Superior temporal gyrus (tissue), 1 donor: ENCODE results near the gene TSNAX.
"Not testable (repeated sequence)": the region's sequence is repeated elsewhere in the genome, so short reads cannot be mapped to it uniquely, and the experiment has no call there.

Experiments used
- DNase-seq: peaks from one replicate; pipeline ENCODE4 v3.0.0-alpha.2; 2016; ENCODE audit errors: extremely low spot score

Gene TSNAX

GRCh38 chr1:231561647-231562383, 33.3 kb downstream of the TSNAX start:
- DNase-seq = no peak

DNA sequence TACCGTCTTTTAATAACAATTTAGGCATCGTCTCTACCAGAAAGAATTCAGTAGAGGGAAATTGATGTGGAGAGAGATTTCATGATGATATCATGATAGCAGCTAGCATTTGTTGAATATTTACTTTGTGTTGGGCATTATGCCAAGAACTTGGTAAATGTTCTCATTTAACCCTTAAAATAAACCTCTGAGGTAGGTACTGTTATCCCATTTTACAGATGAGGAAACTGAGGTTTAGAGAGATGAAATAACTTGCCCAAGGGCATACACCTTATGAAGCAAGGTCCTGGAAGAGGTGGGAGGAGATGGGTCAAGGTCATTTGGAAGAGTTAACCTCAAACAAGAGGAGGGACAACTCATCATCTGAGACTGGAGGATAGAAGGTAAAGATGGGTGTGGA, 34.8 kb downstream of the TSNAX start:
- DNase-seq = no peak

DNA sequence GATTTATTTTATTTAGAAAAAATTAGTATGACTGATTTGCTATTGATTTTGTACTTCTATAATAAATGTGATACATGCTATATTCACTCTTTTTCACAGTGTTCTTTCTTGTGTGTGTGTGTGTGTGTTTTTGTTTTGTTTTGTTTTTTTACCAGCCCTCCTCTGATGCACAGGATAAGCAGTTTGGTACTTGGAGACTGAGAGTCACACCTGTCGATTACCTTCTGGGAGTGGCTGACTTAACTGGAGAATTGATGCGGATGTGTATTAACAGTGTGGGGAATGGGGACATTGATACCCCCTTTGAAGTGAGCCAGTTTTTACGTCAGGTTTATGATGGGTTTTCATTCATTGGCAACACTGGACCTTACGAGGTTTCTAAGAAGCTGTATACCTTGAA, 35.9 kb downstream of the TSNAX start:
- DNase-seq = no peak

DNA sequence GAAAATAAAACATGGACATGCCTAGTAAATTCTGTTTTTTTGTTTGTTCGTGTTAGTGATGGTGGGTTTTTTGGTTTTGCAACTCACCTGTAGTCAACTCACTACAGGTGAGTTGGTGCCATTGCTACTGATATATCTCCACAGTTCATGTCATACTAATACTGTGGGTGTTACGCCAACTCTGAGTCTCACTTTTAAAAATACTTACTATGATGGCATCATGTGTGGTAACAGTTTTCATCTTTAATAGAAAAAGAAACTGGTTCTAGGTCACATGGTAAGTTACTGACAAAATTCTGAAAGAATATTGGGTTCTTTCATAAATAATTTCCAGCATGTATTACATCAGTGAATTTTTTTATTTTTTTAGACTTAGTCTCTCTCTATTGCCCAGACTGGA, 38.0 kb downstream of the TSNAX start:
- DNase-seq = no peak

DNA sequence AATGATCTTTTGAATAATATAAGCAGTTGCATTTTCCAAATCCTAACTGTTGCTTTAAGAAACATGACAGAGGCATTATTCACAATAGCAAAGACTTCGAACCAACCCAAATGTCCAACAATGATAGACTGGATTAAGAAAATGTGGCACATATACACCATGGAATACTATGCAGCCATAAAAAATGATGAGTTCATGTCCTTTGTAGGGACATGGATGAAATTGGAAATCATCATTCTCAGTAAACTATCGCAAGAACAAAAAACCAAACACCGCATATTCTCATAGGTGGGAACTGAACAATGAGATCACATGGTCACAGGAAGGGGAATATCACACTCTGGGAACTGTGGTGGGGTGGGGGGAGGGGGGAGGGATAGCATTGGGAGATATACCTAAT, 41.8 kb downstream of the TSNAX start:
- not testable (repeated sequence) for DNase-seq

- DNase-seq = no peak
These were observed 43.4 kb downstream of the TSNAX start for GRCh38 chr1:231571904-231572303.

- DNase-seq = no peak
These were observed 47.0 kb downstream of the TSNAX start for GRCh38 chr1:231575472-231575871.

DNA sequence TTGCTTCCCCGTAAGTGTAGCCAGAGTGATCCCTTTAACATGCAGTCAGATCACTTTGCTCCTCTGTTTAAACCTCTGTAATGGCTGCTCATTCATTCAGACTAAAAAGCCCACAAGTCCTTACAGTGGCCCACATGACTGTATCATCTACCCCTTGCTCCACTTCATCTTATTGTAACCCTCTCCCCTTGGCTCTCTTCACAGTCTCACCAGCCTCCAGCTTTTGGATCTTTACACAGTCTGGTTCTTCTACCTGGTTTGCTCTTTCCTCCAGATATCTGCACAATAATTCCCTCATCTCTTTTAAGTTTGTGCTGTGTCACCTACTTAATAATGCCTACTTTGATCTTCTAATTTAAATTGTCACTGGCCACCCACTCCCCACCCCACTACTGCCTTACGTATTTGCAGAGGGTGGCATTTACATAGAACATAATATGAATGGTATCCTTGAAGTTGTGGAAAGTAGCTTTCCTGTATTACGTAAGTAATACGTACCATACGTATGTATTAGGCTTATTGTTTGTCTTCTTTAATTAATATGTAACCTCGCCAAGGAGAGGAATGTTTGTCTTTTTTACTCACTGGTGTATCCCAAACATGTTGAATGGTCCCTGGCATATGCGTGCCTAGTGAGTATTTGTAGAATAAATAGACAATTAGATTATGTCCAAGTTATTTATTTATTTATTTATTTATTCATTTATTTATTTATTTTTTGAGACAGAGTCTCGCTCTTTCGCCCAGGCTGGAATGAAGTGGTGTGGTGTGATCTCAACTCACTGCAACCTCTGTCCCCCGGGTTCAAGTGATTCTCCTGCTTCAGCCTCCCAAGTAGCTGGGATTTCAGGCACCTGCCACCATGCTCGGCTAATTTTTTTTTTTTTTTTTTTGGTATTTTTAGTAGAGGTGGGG, 48.6 kb downstream of the TSNAX start:
- DNase-seq = no peak

- DNase-seq = no peak
These were observed 52.4 kb downstream of the TSNAX start for GRCh38 chr1:231580874-231581273.

- no peak for DNase-seq
These were observed 53.4 kb downstream of the TSNAX start for GRCh38 chr1:231581859-231582258.

DNA sequence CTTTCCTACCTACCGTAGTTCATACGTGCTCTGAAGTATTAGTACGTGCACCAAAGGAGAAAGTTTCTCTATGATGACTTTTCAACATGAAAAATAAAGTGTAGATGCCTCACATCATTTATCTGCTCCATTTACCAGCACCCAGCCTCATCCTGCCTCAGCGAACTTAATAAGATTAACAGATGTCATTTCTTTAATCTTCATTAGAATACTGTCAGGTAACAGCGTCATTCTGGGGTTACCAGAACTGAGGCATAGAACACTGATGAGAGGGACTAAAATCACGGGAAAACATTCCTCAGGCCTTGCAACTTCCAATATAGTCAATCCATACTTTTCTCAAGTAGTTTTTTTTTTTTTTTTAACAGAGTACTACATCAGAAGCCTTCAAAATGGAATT, 54.9 kb downstream of the TSNAX start:
- no peak for DNase-seq

- peak; percentile 45 for DNase-seq
These were observed 55.6 kb downstream of the TSNAX start for GRCh38 chr1:231584117-231584516.

DNA sequence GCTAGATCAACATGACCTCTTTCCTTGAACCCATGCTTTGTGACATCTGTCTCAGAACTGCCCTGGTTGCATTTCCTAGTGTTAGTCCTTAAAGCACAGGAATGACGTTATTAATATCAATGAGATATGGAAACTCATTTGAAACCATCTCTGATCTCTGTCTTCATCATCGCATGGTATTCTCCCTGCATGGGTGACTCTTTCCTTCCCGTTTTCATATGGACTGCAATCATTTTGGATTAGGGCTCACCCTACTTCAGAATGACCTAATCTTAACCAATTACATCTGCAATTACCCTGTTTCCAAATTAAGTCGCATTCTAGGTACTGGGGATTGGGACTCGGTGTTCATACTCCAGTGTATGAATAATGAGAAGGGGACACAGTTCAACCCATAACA, 56.5 kb downstream of the TSNAX start:
- DNase-seq = no peak

GRCh38 chr1:231590453-231591198, 62.2 kb downstream of the TSNAX start:
- peak; percentile 80 for DNase-seq

GRCh38 chr1:231591466-231591865, 63.0 kb downstream of the TSNAX start:
- no peak for DNase-seq

- no peak for DNase-seq
These were observed 64.3 kb downstream of the TSNAX start for GRCh38 chr1:231592809-231593208.

GRCh38 chr1:231593264-231593663, 64.8 kb downstream of the TSNAX start:
- DNase-seq = not testable (repeated sequence)

- no peak for DNase-seq
These were observed 65.7 kb downstream of the TSNAX start for GRCh38 chr1:231594123-231594522.

DNA sequence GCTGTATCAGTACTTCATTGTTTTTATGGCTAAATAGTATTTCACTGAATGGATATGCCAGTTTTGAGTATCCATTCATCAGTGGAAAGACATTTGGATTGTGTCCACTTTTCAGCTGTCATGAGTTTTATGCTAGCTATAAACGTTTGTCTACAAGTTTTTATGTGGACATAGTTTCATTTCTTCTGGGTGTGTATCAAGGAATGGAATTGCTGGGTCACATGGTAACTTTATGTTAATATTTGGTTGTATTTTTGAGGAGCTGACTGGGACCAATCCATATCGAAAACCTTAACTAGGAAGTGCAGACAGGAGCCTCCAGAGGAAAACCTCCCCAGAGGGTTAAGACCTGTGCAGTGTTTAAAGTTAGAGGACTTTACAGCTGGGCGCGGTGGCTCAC, 66.3 kb downstream of the TSNAX start:
- DNase-seq = no peak

GRCh38 chr1:231596337-231596791, 67.9 kb downstream of the TSNAX start:
- no peak for DNase-seq

DNA sequence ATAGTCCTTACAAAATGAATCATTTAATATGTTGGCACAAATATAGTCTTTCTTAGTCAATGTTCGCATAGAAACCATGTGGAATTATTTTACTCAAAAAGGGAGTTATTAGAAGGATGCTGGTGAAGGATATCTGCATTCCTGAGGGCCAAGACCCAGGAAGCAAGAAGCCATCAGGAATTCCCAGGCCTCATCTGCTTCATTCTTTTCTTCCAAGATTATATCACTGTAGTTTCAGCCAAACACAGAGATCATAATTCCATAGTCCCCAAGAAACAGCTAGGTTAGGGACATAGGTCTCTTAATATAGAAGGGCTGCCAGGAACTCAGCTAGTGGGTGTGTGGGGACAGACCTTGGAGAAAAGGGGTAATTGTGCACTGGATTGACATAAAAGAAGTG, 69.5 kb downstream of the TSNAX start:
- DNase-seq = no peak

DNA sequence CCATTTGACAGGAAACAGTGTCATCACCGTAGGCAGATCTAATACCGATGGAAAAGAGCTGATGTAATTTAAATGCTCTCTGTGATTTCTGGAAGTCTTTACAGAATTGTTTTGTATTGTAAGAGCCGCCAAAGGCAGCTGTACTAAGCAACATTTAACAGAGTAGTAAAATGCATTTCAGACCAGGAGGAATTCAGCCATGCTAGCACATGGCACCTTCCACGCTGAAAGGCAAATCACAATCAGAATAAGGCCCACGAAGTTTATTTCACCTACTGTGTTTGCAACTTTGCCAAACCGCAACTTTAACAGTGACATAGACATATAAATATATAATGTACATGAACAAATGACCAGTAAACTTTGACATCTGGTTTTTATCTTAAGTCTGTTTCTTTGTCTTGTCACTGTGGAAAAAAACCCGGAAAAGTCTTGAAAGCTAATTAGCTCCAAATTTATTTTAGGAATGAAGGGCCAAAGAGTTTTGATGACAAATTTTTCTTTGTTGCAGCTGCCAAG, 72.0 kb downstream of the TSNAX start:
- DNase-seq = no peak
